ENCODE measurements around the gene TRMT1.
A peak's percentile ranks its signal among the peaks of the same experiment; 100 is the strongest.

DNA sequence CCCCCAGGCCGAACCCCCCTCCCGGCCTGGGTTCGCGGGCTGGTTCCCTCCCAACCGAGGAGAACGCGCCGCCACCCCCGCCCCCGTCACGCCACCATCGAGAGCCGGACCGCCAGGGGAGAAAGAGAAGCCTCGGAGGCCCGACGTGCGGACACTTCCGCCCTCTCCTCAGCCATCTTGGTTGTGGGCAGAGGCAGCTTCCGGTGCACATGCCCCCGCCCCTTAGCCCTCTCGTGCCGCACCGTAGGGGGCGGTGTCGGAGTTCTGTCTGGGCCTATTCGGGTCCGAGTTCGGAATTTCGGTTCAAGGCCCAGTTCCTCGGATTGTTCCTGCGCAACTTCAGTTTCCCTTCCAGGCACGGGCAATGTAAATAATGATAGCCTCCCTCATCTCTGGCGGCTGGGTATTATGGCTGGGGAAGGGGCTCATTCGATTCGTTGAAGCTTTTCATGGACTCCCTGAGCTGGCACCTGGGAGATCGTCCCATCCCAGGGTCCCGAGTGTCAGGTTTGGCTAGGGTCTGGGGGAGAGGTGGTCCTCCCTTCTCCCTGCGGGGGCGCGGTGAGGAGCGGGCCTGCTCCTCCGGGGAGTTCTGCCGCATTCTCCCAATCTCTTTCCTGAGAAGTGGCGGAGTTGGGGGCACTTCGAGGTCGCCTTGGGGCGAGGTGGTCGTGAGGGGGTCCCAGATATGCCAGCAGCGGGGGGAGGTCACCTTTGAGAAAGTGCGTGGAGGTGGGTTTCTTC is 33.8 kb upstream of the TRMT1 start, which contains the start of the genes IER2 and STX10:
- TF ChIP-seq, protein P1, sequence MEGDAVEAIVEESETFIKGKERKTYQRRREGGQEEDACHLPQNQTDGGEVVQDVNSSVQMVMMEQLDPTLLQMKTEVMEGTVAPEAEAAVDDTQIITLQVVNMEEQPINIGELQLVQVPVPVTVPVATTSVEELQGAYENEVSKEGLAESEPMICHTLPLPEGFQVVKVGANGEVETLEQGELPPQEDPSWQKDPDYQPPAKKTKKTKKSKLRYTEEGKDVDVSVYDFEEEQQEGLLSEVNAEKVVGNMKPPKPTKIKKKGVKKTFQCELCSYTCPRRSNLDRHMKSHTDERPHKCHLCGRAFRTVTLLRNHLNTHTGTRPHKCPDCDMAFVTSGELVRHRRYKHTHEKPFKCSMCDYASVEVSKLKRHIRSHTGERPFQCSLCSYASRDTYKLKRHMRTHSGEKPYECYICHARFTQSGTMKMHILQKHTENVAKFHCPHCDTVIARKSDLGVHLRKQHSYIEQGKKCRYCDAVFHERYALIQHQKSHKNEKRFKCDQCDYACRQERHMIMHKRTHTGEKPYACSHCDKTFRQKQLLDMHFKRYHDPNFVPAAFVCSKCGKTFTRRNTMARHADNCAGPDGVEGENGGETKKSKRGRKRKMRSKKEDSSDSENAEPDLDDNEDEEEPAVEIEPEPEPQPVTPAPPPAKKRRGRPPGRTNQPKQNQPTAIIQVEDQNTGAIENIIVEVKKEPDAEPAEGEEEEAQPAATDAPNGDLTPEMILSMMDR (conservative IDR thresholded peaks at IDR 0.05; ENCODE audit: low read depth, low read length), result peak; percentile 70
- no peak for TF ChIP-seq EZH2phosphoT487 (IDR thresholded peaks at IDR 0.05; ENCODE audit: borderline replicate concordance, low read length)
- no peak for TF ChIP-seq EZH2 (IDR thresholded peaks at IDR 0.05; ENCODE audit: low read length, unreplicated experiment)

Measured in PC-3 (cell line).